ENCODE data around the gene CAMK1D.

Gene CAMK1D

DNA sequence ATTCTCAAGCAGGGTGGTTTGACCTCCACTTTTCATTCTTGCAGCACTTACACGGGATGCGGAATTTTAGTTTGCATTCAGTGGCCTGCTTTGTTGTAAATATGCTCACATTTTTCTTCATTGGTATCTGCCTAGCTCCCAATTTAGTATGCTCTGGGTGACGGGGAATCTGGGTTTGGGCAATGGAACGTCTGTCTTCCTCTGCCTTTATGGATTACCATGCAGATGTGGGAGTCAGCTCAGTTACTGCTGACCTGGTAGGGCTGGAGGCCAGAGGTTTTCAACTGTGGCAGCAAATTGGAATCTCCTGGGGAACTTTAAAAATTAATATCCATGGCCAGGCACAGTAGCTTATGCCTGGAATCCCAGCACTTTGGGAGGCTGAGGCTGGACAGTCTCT is 161.6 kb downstream of the CAMK1D start:
- in situ Hi-C loops (cut with MboI; ENCODE audit: low sequenced_read_pairs): no loop called here

DNA sequence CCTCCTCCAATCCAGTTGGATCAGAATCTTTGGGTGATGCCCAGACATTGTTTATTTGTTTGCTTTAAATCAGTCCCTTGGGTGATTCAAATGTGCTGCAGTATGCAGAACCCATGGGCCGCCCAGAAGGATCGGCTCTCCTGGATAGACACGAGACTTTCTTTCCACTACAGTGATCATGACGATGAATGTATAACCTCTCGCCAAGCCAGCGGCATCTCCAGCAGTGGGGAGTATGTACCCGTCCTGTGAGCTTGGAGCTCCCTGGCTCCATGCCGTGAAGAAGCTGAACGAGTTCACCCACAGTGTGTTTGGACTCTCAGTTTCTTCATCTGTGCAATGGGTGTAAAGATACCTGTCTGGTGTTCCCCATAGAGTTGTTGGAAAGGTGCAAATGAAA is 162.3 kb downstream of the CAMK1D start:
- in situ Hi-C loops (cut with MboI; ENCODE audit: low sequenced_read_pairs): no loop called here

DNA sequence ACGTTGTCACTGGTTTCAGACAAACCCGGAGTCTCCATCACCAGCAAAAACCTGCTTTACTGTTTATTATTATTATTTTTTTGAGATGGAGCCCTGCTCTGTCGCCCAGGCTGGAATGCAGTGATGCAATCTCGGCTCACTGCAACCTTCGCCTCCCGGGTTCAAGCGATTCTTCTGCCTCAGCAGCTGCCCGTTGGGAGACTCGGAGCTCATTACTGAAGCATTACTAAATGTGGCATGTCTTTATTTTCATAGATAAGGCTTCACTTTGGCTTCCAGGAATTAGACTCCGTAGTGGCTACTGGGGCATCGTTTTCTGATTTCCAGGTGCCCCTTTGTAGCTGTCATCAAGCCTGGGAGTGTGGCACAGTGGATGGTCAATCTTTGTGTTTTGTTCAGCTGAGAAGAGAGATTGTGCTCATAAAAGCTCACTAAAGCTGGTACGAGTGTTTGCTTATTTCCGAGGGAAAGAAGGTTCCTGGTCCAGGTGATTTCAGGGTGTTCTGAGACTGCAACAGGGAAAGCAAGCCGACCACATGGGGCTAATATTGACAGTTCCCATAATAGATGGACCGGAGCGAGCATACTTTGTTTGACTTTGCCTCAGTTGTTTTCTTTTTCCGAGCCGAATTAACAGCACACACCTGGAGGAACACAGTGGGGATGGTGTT is 163.1 kb downstream of the CAMK1D start:
- in situ Hi-C loops (cut with MboI; ENCODE audit: low sequenced_read_pairs): no loop called here

DNA sequence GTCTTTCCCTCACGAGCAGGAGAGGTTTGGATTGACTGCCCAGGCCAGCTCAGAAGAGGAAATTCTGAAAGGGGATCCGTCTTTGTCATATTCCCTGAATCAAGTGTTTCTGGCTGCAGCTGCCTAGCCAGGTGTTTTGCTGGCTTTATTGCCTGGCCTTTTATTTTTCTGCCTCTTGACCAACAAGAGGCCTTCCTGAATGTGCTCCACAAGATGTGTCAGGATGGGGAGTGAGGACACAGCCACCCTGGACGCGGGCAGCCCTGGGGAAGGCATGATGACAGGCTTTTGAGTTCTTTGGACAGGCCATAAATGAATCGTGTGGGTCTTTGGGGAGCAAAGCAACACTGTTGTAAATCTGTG is 163.6 kb downstream of the CAMK1D start:
- in situ Hi-C loops (cut with MboI; ENCODE audit: low sequenced_read_pairs): no loop called here

DNA sequence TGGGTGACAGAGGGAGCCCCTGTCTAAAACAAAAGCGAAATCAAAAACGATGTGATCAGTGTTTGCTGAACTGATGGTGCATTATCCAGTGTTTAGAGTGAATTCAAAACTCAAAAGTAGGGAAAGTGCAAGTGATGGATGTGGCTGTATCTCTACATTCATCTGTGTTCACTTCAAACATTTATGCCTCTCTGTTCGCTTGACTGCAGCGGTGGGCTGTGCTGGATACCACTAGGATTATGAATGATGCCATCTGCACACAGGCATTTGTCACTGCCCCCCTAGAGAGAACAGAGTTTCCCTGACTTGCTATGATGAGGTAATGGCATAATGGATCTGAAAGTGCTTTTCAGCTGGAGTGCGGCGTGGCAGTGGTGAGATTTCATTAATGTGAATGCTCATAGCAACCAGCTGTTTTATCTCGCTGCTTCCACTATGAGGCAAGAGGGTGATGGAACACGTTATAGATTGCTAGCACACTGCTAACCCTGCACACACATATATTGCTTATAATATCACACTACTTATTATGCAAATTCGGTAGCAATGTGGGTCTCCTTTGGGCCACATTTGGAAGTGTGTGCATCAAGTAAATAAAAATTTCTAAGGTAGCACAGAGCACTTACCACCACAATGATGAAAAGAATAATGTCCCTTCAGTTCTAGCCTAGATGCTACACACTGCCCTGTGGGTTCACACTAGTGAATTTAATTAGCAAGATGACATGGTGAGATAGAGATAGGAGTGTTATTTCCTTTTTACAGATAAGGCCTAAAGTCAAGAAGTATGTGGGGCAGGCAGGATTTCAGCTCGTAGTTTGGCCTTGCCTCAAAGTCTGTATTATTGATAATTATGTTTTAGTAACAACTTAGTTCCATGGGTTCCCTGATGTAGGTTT is 164.7 kb downstream of the CAMK1D start:
- in situ Hi-C loops (cut with MboI; ENCODE audit: low sequenced_read_pairs): no loop called here

DNA sequence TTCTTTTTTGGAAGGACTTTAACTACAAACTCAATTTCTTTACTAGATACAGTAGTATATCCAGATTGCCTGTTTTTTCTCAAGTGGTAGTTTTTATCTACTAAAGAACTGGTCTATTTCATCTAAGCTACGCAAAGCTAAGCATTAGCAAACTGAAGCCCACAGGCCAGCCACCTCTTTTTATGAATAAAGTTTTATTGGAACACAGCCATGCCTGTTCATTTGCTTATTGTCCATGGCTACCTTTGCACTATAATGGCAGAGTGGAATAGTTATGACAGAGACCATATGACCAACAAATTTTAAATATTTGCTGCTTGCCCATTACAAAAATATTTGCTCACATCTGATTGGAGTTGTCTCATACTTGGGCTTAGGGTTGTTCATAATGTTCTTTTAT is 168.7 kb downstream of the CAMK1D start:
- in situ Hi-C loops (cut with MboI; ENCODE audit: low sequenced_read_pairs): no loop called here

DNA sequence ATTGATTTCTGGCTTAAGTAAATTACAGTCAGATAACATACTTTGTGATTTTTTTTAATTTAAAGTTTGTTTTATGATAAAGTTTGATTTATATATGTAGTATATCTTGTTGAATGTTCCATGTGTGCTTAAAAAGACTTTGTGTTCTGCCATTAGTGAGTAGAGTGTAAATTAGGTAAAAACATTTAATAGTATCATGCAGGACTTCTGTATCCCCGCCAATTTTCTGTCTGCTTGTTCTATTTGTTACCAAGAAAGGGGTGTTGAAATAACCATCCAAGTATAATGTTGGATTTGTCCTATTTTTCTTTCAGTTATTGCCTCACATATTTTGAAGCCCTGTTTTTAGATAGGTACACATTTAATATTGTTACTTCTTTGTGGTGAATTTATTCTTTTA is 172.1 kb downstream of the CAMK1D start:
- in situ Hi-C loops (cut with MboI; ENCODE audit: low sequenced_read_pairs): no loop called here

DNA sequence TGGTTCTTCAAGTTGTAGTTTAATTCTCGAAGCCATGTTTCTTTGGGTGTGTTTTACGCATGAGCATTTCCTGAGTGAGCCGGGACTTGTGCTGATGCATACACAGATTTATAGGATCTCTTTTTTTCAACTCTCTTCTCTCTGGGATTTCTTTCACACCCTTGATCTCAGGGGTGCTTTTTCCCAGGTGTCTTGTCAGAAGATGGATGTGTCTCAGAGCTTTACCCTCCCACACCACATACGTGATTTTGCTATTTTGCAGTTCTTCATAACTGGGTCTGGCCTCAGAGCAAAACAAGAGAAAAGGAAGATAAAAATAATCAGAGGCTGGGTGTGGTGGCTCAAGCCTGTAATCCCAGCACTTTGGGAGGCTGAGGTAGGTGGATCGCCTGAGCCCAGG is 177.0 kb downstream of the CAMK1D start:
- in situ Hi-C loops (cut with MboI; ENCODE audit: low sequenced_read_pairs): no loop called here

DNA sequence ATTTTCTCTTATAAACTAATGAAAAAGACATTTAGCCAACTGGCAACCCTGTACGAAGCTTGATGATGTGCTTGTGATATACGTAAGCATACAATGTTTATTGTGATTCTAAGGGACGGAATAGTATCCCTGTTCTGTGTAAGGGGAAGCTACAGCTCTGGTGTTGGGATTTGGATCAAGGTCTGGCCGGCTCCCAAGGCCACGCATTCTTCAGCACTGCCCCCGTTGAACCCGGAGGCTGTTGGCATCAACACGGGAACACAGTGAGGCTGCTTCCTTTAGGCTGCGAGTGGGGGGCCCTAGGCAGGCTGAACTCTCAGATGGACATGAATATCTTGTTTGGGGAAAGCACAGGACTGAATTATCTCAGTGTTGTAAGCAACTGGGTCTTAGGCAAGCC is 180.6 kb downstream of the CAMK1D start:
- in situ Hi-C loops (cut with MboI; ENCODE audit: low sequenced_read_pairs): no loop called here

DNA sequence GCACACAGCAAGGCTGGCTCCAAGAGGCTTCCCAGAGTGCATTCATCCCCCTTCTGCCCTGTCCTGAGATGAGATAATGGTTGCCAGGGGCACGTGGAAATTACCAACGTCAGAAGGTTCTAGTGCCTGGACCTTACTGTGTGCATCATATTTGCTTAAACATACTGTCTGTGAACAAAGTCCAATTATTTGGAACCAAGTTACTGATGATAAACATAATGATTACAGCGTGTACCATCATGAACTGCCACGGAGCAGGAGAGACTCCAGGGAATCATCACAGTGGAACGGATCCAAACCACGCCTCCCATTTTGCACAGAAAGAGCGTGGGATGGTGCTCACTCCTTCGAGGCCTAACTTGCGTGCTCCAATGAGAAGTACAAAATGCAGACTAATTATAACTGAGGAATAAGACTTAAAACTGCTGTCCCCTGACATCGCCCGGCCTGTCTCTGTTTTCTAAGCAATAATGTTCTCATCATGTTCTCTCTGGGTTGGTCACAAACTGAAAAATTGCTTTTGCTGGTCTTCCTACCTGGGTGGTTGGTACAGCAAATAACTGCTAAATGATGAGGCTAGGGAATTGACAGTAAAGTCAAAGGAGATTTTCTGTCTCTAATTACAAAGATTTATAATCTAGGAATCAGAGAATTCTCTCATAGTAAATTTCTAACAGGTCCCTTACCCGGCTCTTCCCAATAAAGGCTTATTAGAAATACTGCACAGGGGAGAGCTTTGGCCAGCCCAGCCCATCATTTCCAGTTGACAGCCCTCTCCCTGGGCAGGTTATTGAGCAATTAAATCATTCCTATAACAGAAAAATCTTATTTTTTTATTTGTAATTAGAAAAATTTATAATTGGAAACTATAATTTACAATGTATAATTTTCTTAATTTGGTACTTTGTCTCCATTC is 182.2 kb downstream of the CAMK1D start:
- in situ Hi-C loops (cut with MboI; ENCODE audit: low sequenced_read_pairs): no loop called here

DNA sequence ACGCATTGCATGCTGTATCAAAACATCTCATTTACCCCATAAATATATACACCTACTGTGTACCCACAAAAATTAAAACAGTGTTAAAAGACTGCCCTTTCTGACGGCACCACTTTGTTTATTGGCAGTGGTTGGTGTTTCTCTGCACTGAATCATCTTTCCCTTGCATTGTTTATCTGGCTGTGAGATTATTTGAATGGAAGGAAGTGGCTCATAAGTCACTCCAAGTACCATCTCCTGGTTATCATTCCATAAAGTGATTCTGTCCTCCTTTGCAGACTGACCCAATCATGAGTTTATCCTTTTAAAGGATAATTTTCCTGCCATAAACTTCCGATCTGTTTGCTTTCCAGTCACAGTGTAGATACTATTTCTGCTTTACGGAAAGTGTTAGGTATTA is 183.8 kb downstream of the CAMK1D start:
- in situ Hi-C loops (cut with MboI; ENCODE audit: low sequenced_read_pairs): no loop called here

DNA sequence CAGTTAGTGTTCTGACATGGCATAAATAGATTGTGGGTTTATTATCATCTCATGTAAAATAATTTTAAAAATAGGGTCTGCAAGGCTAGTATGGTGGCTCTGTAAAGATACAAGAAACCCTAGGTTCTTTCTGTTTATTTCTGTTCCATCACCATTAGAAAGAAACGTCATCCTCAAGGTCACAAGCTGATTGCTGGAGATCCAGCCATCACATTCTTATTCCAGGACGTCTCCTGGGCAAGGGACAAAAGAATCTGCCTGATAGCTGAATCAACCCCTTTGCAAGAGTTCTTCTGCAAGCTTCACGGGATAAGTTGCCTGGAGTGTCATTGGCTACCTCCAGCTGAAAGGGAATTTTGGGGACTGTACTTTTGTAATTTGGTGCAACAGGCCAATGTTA is 184.4 kb downstream of the CAMK1D start:
- in situ Hi-C loops (cut with MboI; ENCODE audit: low sequenced_read_pairs): no loop called here

DNA sequence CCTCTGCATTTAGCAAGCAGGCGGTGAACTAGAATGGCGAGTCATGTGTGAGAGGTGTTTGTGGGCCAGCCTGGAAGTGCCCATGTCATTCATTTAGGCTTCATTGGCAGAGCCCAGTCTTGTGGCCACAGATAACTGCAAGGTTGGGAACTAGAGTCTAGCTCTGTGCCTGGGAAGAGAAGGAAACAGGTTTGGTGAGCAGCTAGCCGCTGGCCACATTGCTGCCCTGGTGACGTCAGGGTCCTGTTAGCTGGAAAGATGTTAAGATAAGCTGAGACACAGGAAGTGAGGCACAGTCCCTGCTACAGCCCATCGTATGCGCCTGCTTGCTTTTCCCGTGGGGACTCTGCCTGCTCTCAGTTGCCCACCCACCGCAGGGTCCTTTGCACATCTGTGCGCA is 185.5 kb downstream of the CAMK1D start:
- in situ Hi-C loops (cut with MboI; ENCODE audit: low sequenced_read_pairs): no loop called here

DNA sequence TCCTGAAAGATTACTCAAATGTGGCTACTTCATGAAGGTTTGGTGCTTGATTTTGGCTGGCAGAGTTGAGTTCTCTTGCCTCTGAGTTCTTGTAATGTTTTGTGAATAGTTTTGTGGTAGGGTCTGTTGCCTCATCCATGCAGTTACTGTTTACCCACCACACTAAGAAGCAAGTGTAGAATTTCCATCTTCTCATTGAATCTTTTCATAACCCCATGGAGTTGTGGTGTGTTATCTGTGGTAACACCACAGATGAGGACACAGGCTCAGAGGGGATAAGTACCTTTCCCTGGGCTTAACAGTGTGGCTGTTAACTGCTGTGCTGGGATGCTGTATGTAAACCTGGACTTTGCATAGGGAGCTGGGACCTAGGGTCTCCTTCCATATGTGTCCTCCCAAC is 186.3 kb downstream of the CAMK1D start:
- in situ Hi-C loops (cut with MboI; ENCODE audit: low sequenced_read_pairs): no loop called here

DNA sequence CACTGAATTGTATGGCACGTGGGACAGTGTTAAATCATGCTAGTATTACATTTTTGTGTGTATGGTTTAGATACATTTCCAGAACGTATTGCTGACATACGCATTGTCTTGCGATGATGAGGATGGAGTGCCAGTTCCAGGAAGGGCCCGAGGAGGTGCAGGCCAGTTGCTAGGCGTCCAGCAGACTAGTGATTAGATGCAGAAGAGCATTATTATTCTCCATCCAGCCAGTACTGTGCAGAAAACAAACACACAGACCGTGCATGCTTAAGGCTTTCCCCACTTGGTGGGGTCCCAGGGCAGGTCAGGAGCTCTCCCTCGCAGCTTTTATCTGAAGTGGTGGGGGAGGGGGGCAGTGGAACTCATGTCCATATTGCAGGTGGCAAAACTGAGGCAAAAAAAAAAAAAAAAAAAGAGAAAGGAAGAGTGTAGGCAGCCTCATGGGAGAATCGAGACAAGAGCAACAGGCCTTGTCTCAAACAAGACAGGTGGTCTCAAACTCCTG is 189.2 kb downstream of the CAMK1D start:
- in situ Hi-C loops (cut with MboI; ENCODE audit: low sequenced_read_pairs): no loop called here

DNA sequence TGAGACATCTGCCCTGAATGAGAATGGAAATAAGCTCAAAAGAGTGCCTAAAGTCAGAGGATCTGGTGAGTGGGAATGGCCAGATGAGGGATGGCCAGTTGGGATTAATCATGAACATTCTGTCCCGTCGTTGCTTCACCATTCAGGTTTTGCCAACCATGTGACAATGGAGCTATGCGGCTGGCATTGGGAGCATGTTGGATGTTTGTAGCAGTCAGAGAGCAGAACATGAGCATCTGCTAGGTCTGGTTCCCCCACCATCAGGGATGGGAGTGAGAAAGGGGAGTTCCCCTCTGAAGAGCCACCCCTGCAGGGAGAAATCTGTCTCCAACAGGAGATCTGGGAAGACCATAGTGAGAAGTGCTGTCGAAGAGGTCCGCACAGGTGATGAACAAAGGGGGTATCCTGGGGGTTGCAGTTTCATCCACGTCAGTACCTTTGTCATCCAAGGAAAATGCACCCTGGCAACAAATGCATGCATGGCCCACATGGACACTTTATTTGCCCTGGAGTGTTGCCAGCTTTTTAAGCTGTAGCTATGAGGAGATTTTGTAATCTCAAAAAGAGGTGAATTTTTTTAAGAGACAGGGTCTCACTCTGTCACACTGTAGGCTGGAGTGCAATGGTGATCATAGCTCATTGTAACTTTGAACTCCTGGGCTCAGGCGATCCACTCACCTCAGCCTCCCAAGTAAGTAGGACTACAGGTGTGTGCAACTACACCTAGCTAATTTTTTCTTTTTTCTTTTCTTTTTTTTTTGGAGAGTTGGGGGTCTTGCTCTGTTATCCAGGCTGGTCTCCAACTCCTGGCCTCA is 190.2 kb downstream of the CAMK1D start:
- in situ Hi-C loops (cut with MboI; ENCODE audit: low sequenced_read_pairs): no loop called here

DNA sequence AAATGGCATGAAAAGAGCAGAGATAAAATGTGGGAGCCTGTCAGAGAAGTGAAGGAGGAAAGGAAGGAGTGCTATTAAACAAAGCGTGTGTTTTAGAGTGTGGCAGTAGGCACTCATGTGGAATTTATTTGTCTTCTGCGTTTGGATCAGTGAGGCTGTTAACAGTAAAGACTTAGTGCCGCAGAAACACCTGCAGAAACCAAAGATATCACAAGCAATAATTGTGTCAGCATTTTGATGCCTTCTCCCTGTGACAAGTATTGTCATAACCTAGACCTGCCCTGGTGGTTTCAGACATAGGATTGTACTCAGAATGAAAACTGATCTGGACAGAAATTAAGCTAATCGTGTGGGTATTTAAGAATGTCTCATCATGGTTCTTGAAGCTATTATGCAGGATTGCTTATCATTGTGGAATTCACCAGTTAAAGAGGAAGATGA is 191.0 kb downstream of the CAMK1D start:
- in situ Hi-C loops (cut with MboI; ENCODE audit: low sequenced_read_pairs): no loop called here

DNA sequence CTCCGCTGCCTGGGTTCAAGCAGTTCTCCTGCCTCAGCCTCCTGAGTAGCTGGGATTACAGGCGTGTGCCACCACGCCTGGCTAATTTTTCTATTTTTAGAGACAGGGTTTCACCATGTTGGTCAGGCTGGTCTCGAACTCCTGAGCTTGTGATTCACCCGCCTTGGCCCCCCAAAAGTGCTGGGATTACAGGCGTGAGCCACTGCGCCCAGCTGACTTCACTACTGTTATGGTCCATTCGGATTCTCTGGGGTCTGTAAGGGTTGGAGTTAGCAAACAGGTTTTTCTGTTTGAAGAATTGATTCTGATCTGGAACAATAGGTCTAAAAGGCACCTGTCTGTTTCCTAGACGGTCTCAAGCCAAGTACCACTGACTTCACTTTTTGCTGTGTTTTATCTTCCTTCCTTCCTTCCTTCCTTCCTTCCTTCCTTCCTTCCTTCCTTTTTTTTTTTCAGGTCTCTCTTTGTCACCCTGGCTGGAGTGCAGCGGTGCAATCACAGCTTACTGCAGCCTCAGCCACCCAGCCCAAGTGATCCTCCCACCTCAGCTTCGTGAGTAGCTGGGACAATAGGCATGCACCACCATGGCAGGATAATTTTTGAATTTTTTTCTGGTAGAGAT is 192.2 kb downstream of the CAMK1D start:
- in situ Hi-C loops (cut with MboI; ENCODE audit: low sequenced_read_pairs): no loop called here

DNA sequence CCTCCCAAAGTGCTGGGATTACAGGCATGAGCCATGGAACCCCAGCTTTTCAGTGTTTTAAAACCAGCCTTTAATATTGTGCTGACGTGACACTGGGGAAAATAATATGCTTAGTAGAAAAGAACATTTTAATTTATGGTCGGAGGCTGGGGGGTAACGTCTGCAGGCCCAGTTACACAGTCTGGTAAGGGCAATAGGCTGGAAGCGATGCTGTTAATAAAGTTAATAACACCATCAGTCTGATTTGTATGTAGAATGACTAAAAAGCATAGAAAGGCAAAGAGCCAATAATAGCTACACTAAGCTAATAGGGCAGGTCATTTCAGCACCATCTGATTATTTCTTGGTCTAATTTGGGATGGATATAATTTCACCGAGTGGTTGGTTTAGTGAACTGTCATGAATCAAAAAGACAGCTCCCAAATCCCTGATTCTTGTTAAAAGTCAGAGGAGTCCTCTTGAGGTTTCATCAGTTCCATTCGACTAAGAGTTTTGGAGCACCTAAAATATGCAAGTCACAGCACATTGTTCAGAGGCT is 192.9 kb downstream of the CAMK1D start:
- in situ Hi-C loops (cut with MboI; ENCODE audit: low sequenced_read_pairs): no loop called here

DNA sequence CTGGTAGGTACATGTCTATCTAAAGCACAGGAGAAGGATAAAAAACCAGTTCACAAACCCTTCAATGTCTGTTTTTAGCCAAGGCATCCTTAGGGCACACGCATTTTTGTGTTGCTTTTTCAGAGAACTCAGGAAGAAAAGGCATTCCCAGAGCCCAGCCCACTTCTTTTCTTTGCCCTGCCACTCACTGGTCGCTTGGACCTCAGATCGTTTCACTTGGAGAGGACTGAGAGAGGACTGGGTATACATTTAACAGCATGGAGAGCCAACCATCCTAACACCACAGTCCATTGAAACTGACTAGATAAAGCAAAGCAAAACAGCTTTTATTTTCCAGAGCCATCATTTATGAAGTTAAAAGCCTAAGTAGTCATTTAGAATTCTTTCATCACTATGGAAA is 194.2 kb downstream of the CAMK1D start:
- in situ Hi-C loops (cut with MboI; ENCODE audit: low sequenced_read_pairs): no loop called here
